DOHH2 (cell line): ENCODE data around the gene VTI1A.

Source experiments
- CTCF ChIP-seq: fragments of 200-600 bp; sonication (generic); IDR thresholded peaks from one replicate; pipeline ENCODE4 v1.5.1; 2014; ENCODE audit warnings: antibody characterized with exemption, mild to moderate bottlenecking, low read depth, low read length; ENCODE audit not compliant: poor library complexity, severe bottlenecking
- EZH2phosphoT487 ChIP-seq: fragments of 200-600 bp; sonication (generic); IDR thresholded peaks from 2 replicates; pipeline ENCODE4 v1.6.1; 2017; ENCODE audit warnings: borderline replicate concordance, mild to moderate bottlenecking, antibody characterized with exemption, low read length, moderate library complexity, mixed read lengths

GRCh38 chr10:112790030-112790429 is 343.0 kb downstream of the VTI1A start:
- TF ChIP-seq CTCF = no peak
- TF ChIP-seq EZH2phosphoT487 = no peak
